HEK293T (cell line): ENCODE results near the gene PLCH2.

ENCODE experiments used
- ARNT ChIP-seq: fragments of 450-650 bp; IDR thresholded peaks from 2 replicates; pipeline ENCODE4 v1.6.1; 2017; ENCODE audit warnings: mild to moderate bottlenecking
- CTBP1 ChIP-seq: fragments of 450-650 bp; IDR thresholded peaks from 2 replicates; pipeline ENCODE4 v1.6.1; 2016; ENCODE audit warnings: borderline replicate concordance
- FOXM1 ChIP-seq: fragments of 450-650 bp; IDR thresholded peaks from 2 replicates; pipeline ENCODE4 v1.6.1; 2017; ENCODE audit warnings: mild to moderate bottlenecking, borderline replicate concordance
- SP1 ChIP-seq: fragments of 450-650 bp; IDR thresholded peaks from 2 replicates; pipeline ENCODE4 v1.6.1; 2017
- TARDBP ChIP-seq: fragments of 450-650 bp; IDR thresholded peaks from 2 replicates; pipeline ENCODE4 v1.6.1; 2016

DNA sequence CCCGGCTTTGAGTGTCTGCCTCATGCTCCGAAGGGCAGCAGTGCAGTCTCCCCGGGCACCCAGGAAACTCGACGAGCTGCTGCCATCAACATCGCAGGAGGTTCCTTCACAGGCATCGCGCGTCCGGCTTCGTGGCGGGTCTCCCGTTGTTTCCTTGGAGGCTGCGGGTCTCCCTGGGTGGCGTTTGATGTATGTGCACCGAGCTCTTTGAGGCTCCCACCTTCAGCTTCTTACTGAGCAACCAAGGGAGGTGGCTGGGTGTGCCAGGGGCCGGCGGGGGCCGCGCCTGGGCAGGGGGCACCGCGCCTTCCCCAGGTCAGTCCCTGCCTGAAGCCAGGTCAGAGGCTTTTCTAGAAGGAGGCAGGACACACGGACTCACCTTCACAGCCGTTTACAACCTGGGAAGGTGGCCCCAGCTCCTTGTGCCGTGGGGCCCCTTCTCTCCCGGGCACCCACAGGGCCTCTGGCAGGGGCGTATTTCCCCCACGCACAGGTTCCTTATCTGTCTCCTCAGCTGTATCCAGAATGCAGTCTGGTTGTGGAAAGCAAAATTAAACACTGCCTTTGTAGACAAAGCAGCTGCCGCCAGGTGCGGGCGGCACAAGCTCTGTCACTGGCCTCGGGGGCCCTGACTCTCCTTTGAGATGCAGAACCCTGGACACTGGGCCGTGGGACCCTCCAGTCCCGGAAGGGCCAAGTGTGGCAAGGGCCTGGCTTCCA lies 42.0 kb upstream of the PLCH2 start:
- TF ChIP-seq ARNT (no peak), TARDBP (no peak), CTBP1 (no peak), FOXM1 (no peak), SP1 (no peak)
